NCI-H1436 treated with DMSO at 0.1 percent for 48 hours (cell line): ENCODE results near the gene CD44.

Experiments used
- DNase-seq: peaks from one replicate; lab custom pipeline; 2025; lab: John Stamatoyannopoulos, UW

The CD44 gene

DNA sequence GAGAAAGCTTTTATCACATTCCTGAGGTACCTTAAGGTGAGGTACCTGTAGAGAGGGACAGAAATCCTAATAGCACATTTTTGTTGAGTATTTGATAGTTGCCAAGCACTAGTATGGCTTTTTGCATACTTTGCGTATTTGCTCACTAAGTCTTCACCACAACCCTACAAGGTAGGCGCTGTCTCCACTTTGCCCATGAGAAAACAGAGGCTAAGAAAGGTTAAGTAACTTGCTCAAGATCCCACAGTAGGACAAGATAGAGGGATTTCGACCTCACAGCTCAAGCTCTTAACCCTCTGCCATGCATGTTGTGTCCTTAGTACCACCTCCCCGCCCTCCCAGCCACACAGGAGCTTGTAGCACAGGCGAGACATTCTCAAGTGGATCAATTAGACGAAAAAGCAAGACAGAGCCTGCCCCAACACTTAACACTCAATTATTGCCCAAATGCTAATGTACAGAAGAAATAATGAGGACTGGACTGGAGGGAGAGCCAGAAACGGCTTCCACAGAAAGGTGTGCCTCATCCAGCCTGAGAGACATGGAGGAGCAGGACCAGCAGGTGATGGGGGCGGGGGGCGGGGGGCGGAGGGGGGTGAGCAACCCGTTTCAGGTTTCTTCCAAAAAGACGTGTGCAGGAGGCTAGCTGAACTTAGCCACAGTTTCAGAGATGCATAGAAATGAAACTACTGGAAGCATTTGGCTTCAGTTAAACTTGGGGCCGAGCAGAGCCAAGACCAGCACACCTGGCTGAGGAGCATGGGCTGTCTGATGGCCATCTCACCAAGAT, 26.7 kb upstream of the CD44 start:
- DNase-seq, result no peak

- DNase-seq, result no peak
Observed at GRCh38 chr11:35112846-35113105, 26.2 kb upstream of the CD44 start.

- DNase-seq, result no peak
Observed at GRCh38 chr11:35114906-35115687, 23.9 kb upstream of the CD44 start.

- no peak for DNase-seq
Observed at GRCh38 chr11:35115688-35116030, 23.3 kb upstream of the CD44 start.

DNA sequence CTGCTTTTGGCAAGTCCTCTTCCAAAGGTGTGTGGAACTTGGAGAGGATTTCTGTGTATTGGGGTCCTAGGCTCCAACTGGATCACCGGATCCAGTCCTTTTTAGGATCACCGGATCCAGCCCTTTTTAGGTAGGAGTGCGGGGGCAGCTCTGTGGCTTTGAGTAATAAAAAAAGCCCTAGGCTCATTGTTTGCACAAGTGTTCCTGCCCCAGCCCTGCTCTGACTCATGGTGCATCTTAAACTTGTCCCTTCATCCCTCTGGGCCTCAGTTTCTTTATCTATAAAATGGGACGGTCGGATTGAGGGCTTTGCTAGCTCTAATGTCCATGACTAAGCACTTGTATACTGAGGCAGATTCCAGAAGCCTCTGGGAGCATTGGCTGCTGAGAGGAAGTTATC, 22.7 kb upstream of the CD44 start:
- no peak for DNase-seq

DNA sequence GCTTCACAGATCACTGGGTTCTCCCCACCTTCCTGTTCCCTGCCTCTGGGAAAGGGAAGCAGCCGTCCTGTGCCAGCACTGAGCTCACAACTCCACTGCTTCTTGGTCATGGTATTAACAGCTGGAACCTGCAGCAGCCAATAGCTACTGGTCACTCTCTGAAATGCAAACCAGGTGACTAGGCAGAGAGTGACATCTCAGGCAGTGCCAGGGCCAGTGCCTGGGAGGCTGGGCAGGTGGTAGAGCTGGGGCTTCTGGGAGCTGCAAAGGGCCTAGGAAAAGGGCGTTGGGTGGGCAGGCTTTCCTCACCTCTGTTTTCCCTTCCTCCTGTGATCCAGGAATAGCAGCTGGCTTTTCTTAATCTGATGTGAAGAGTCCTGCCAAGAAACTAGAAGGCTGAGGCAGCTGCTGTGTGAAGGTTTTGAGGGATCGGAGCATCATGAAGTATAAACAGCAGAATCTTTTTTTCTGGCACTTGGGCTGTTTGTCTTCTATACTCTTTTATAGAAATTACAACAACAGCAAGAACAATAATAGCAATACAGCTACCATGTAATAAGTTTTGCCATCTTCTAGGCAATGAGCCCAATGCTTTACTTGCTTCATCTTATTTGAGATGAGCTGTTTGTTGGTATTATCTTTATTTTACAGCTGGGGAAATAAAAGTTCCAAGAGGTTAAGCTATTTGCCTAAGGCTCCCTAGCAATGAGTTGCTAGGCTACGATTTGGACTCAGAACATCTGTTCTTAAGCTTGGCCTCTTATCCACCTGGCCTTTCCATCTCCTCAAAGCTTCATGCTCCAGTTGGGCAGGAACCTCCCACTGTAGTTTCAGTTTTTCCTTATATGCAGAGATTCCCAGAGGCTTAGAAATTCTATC, 22.0 kb upstream of the CD44 start:
- DNase-seq, result no peak

- DNase-seq, result no peak
Observed at GRCh38 chr11:35118906-35119305, 20.1 kb upstream of the CD44 start.

DNA sequence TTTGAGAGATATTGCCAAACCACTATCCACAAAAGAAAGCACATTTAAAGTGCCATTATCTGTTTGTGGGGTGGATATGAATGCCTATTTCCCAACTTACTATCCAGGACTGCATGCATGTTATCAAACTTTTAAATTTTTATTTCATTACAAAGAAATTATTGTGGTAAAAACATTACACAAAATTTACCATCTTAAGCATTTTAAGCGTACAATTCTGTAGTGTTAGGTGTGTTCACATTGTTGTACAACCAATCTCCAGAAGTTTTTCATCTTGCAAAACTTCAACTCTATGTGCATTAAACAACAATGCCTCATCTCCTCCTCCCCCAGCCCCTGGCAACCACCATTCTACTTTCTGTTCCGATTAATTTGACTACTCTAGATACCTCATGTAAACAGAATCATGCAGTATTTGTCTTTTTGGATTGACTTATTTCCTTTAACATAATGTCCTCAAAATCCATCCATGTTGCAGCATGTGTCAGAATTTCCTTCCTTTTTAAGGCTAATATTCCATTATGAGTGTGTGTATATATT, 17.6 kb upstream of the CD44 start:
- no peak for DNase-seq

DNA sequence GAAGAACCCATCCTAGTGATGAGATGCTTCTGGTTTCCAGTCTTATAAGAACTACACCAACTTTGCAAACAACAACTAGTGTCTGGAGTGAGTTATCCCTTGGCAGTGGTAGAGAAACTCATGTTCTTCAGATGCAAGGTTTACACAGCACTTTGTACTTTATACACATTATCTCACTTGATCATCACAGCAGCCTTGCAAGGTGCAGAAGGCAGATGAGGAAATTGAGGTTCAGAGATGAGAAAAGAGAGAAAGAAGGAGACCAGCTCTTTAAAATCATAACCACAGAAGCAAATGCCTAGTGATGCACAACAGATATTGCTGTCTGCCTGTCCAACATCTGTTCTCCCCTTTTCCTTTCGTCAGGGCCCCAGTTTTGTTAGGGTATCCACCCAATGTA, 16.7 kb upstream of the CD44 start:
- DNase-seq, result no peak

- no peak for DNase-seq
Observed at GRCh38 chr11:35126000-35126878, 12.7 kb upstream of the CD44 start.

GRCh38 chr11:35126879-35127581, 11.9 kb upstream of the CD44 start:
- DNase-seq, result no peak

GRCh38 chr11:35127619-35128018, 11.4 kb upstream of the CD44 start:
- DNase-seq, result no peak

DNA sequence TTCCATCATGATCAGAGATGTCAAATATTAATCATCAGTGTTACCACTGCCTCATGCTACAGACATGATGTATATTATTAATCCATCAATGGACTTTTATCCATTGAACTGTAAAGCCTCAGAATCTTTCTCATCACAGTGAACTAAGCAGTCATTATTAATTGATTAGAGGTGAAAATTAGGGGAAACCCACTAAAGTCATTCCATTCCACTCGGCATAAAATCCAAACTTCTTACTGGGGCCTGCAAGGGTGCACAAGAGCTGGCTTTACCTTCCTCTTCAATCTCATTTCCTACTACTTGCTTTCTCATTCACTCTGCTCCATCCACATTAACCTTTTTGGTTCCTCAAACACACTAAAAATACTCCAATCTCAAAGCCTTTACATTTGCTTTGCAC, 7.9 kb upstream of the CD44 start:
- no peak for DNase-seq

DNA sequence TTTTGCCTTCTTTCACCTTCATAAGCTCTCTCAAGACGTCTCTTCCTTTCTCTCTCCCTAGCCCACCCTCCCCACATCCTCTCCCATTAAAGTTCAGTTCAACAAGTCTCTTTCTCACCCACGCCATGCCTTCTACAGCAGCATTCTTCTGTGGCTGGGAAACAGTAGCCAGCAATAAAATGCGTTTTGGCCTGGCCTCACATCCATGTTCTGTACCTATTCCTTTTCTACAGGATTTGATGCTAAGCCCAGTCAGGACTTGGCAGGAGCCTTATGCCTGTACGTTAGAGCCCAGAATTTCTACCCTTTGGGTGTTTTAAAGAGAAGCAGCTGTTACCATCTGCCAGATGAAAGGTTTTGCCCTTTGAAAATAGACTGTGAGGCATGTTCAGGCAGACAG, 7.1 kb upstream of the CD44 start:
- no peak for DNase-seq

DNA sequence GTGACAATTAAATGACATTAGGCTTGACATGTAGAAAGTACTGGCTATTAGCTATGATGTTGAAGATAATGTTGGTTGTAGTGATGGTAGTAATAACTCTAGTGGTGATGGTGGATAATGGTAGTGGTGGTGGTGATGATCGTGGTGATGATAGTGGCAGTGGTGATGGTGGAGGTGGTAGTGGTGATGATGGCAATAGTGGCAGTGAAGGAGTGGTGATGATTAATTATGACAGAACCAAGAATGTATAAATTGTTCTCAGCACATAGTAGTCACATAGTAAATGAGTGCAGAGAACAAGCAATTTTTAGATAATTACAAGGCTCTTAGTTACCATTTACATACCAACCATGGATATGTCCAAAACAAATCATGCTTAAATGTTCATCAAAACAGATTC, 5.3 kb upstream of the CD44 start:
- DNase-seq, result no peak

DNA sequence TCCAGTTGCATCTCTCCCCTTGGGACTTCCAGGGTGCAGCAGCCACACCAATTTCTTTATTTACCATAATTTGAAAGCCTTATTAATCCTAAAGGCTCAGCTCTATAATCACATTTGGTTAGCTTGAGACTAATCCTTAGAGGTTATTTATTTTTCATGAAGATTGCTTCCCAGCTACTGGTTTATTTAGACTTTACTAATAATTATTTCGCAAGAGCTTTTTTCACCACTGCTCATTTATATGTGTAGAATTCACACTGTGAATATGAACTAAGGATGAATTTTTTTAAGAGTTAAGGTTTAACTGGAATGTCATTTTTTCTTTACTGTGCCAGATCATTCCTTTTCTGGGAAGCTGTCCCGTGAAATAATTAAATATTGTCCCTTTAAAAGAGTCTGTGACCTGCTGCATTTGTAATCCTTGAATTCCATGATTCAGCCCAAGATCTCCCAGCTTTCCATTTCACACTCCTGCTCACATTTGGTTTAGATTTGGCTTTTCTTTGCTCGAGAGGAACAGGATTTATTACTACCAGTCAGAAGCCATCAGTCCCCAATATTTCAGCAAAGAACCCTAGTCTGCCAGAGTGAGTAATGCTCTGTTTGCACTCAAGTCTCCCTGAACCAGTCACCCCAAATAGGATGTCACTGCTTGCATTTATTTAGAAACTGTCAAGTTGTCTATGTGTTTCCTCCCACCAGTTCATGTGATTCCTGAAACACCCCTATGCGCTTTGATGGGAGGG, 4.4 kb upstream of the CD44 start:
- no peak for DNase-seq

- no peak for DNase-seq
Observed at GRCh38 chr11:35135222-35135621, 3.7 kb upstream of the CD44 start.

- no peak for DNase-seq
Observed at GRCh38 chr11:35136311-35136710, 2.7 kb upstream of the CD44 start.

DNA sequence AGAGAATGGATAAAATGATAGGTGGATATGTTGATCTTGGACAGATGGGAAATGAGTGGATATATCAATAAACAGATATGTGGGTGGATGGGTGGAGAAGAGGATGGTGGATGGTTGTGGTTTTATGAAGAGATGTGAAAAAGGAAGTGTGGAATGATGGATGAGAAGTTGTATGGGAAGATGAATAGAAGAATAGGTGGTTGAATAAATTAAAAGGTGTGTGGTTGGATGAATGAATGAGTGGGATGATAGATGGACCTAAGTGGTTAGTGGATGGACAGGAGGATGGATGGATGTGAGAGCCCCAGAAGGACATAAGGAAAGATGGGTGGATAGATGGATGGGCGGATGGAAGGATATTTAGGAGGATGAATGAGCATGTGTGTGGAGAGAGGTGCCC, 913 bp upstream of the CD44 start:
- DNase-seq, result no peak

DNA sequence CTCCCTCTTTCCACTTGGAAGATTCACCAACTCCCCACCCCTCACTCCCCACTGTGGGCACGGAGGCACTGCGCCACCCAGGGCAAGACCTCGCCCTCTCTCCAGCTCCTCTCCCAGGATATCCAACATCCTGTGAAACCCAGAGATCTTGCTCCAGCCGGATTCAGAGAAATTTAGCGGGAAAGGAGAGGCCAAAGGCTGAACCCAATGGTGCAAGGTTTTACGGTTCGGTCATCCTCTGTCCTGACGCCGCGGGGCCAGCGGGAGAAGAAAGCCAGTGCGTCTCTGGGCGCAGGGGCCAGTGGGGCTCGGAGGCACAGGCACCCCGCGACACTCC, 397 bp upstream of the CD44 start:
- DNase-seq, result no peak
